Activated T-cell treated with anti-CD3 and anti-CD28 coated beads, Interleukin-2, amount 50 U/mL, for 72 hours (primary cell): ENCODE results near the gene FLVCR1. TPM values are rescaled to one million over a fixed set of nuclear protein-coding genes. Genes with fewer than 3 reads are reported as not detected.
"Not testable (repeated sequence)": the region's sequence is repeated elsewhere in the genome, so short reads cannot be mapped to it uniquely, and the experiment has no call there.

Source experiments
- ATAC-seq, 2 donors: fragments of 150-1000 bp; cut with Tn5 transposase; replicated peaks in 1 of 2; 2 replicates each; pipeline ENCODE4 v1.10.0; 2021; ENCODE audit warnings: moderate library complexity in 2 of 2, mild to moderate bottlenecking in 1 of 2
- DNase-seq, 2 donors: peaks; one replicate each; pipeline ENCODE4 v3.0.0; 2021 to 2022; ENCODE audit warnings: mixed read lengths in 1 of 2
- H3K27ac Mint-ChIP-seq: one replicate; pipeline ENCODE4 v1.8.0; 2022; ENCODE audit warnings: mild to moderate bottlenecking, moderate library complexity, mixed read lengths
- H3K27me3 Mint-ChIP-seq: one replicate; pipeline ENCODE4 v1.8.0; 2022; ENCODE audit warnings: low read depth, mixed read lengths
- H3K36me3 Mint-ChIP-seq, 2 donors: one replicate each; pipeline ENCODE4 v1.8.0; 2022; ENCODE audit warnings: mixed read lengths in 2 of 2, mild to moderate bottlenecking in 1 of 2; ENCODE audit not compliant: insufficient read depth in 2 of 2
- H3K4me1 Mint-ChIP-seq: one replicate; pipeline ENCODE4 v1.8.0; 2022; ENCODE audit warnings: low read depth, mixed read lengths
- H3K4me3 Mint-ChIP-seq, 2 donors: one replicate each; pipeline ENCODE4 v1.8.0; 2022; ENCODE audit warnings: mild to moderate bottlenecking in 2 of 2, mixed read lengths in 2 of 2, moderate library complexity in 2 of 2
- H3K9me3 Mint-ChIP-seq, 2 donors: one replicate each; pipeline ENCODE4 v1.8.0; 2022; ENCODE audit warnings: mixed read lengths in 2 of 2
- total RNA-seq, 2 donors: library from RNA; stranded (reverse); gene quantifications; one replicate each; pipeline ENCODE4 v1.2.3, GENCODE V29; 2022

FLVCR1 gene
- total RNA-seq, 2 donors from 2014 or later: 9.5 to 15.7 TPM

- no peaks in the 10 kb centered on the region for H3K36me3 Mint-ChIP-seq
- H3K9me3 Mint-ChIP-seq: no peaks in the 10 kb centered on the region
- H3K27me3 Mint-ChIP-seq: no peaks in the 10 kb centered on the region
- DNase-seq (no peak), ATAC-seq (no peak)
- H3K27ac Mint-ChIP-seq: no peak overlapping the region
- H3K4me3 Mint-ChIP-seq: no peak overlapping the region
- peaks cover 4% of the 10 kb centered on the region for H3K4me1 Mint-ChIP-seq
Measured at GRCh38 chr1:212838145-212838544, 19.9 kb upstream of the FLVCR1 start.

GRCh38 chr1:212844521-212844920, 13.6 kb upstream of the FLVCR1 start:
- not testable (repeated sequence) for H3K4me1 Mint-ChIP-seq, DNase-seq, H3K27me3 Mint-ChIP-seq, H3K9me3 Mint-ChIP-seq, H3K36me3 Mint-ChIP-seq, ATAC-seq, H3K27ac Mint-ChIP-seq, H3K4me3 Mint-ChIP-seq

- ATAC-seq (no peak), DNase-seq (no peak)
- Mint-ChIP-seq H3K36me3 (peaks cover 0 to 3% of the 10 kb centered on the region in 2 donors), H3K4me1 (no peaks in the 10 kb centered on the region), H3K27ac (no peak within 1 kb of the TSS), H3K27me3 (no peaks in the 10 kb centered on the region), H3K9me3 (peaks cover 0 to 1% of the 10 kb centered on the region in 2 donors), H3K4me3 (no peak within 1 kb of the TSS)
Measured at GRCh38 chr1:212847549-212847948, 10.5 kb upstream of the FLVCR1 start, which contains the start of gene SPATA45. Gene SPATA45, minus strand, starts transcription at chr1:212847649. Its CDS starts 11,500 bp downstream, at chr1:212836149.

- DNase-seq (no peak), ATAC-seq (no peak)
- peaks cover 0 to 1% of the 10 kb centered on the region in 2 donors for H3K9me3 Mint-ChIP-seq
- no peaks in the 10 kb centered on the region for H3K27me3 Mint-ChIP-seq
- H3K27ac Mint-ChIP-seq: no peak overlapping the region
- H3K4me1 Mint-ChIP-seq: peaks cover 19% of the 10 kb centered on the region
- peaks cover 0 to 9% of the 10 kb centered on the region in 2 donors for H3K36me3 Mint-ChIP-seq
- H3K4me3 Mint-ChIP-seq: no peak overlapping the region
Measured at GRCh38 chr1:212852105-212852688, 5.9 kb upstream of the FLVCR1 start.

- no peak for DNase-seq
- peaks cover 22% of the 10 kb centered on the region for H3K4me1 Mint-ChIP-seq
- peaks cover 0 to 1% of the 10 kb centered on the region in 2 donors for H3K9me3 Mint-ChIP-seq
- no peak overlapping the region for H3K27ac Mint-ChIP-seq
- no peaks in the 10 kb centered on the region for H3K27me3 Mint-ChIP-seq
- H3K4me3 Mint-ChIP-seq: no peak overlapping the region
- no peak for ATAC-seq
- peaks cover 0 to 9% of the 10 kb centered on the region in 2 donors for H3K36me3 Mint-ChIP-seq
Measured at GRCh38 chr1:212853658-212854057, 4.4 kb upstream of the FLVCR1 start.

- peak overlapping the region in 1 of 2 donors; percentile 62 for H3K4me3 Mint-ChIP-seq
Measured at GRCh38 chr1:212856755-212857154, 1.3 kb upstream of the FLVCR1 start.

GRCh38 chr1:212858461-212859265, 588 bp downstream of the FLVCR1 start:
- peak; percentile 25 for ATAC-seq

More at GRCh38 chr1:212856755-212857154, 1.3 kb upstream of the FLVCR1 start:
- Mint-ChIP-seq H3K27ac (no peak overlapping the region), H3K4me1 (peaks cover 30% of the 10 kb centered on the region), H3K9me3 (no peaks in the 10 kb centered on the region), H3K36me3 (peaks cover 0 to 9% of the 10 kb centered on the region in 2 donors), H3K27me3 (no peaks in the 10 kb centered on the region)
- no peak for ATAC-seq
- DNase-seq: no peak

GRCh38 chr1:212860713-212861581, 2.9 kb downstream of the FLVCR1 start:
- no peaks in the 10 kb centered on the region for H3K27me3 Mint-ChIP-seq
- no peak for DNase-seq
- no peaks in the 10 kb centered on the region for H3K9me3 Mint-ChIP-seq
- no peaks in the 10 kb centered on the region for H3K36me3 Mint-ChIP-seq
- ATAC-seq: no peak
- no peak overlapping the region for H3K4me3 Mint-ChIP-seq
- H3K27ac Mint-ChIP-seq: no peak overlapping the region
- H3K4me1 Mint-ChIP-seq: peaks cover 34% of the 10 kb centered on the region

More at GRCh38 chr1:212858461-212859265, 588 bp downstream of the FLVCR1 start:
- Mint-ChIP-seq H3K36me3 (peaks cover 0 to 6% of the 10 kb centered on the region in 2 donors), H3K27ac (peak overlapping the region; percentile 54), H3K9me3 (no peaks in the 10 kb centered on the region), H3K4me1 (peaks cover 36% of the 10 kb centered on the region), H3K4me3 (no peak overlapping the region), H3K27me3 (no peaks in the 10 kb centered on the region)
- peak; percentile 19 to 33 for DNase-seq

GRCh38 chr1:212862111-212862690, 4.1 kb downstream of the FLVCR1 start:
- ATAC-seq: no peak
- H3K27ac Mint-ChIP-seq: no peak overlapping the region
- peaks cover 21% of the 10 kb centered on the region for H3K4me1 Mint-ChIP-seq
- H3K27me3 Mint-ChIP-seq: no peaks in the 10 kb centered on the region
- H3K36me3 Mint-ChIP-seq: peaks cover 0 to 2% of the 10 kb centered on the region in 2 donors
- no peak for DNase-seq
- no peak overlapping the region for H3K4me3 Mint-ChIP-seq
- H3K9me3 Mint-ChIP-seq: no peaks in the 10 kb centered on the region

GRCh38 chr1:212863345-212863744, 5.3 kb downstream of the FLVCR1 start:
- ATAC-seq, DNase-seq, H3K27ac Mint-ChIP-seq, H3K4me3 Mint-ChIP-seq, H3K9me3 Mint-ChIP-seq, H3K27me3 Mint-ChIP-seq, H3K36me3 Mint-ChIP-seq: not testable (repeated sequence)
- H3K4me1 Mint-ChIP-seq: peaks cover 18% of the 10 kb centered on the region

GRCh38 chr1:212864201-212864600, 6.1 kb downstream of the FLVCR1 start:
- Mint-ChIP-seq H3K9me3 (no peaks in the 10 kb centered on the region), H3K27me3 (no peaks in the 10 kb centered on the region), H3K27ac (peak overlapping the region; percentile 13), H3K4me1 (peaks cover 13% of the 10 kb centered on the region), H3K36me3 (peaks cover 0 to 2% of the 10 kb centered on the region in 2 donors), H3K4me3 (no peak overlapping the region)
- ATAC-seq: no peak
- no peak for DNase-seq

- Mint-ChIP-seq H3K9me3 (no peaks in the 10 kb centered on the region), H3K4me3 (no peak overlapping the region), H3K27ac (no peak overlapping the region), H3K36me3 (peaks cover 1 to 2% of the 10 kb centered on the region in 2 donors), H3K4me1 (peaks cover 11% of the 10 kb centered on the region), H3K27me3 (no peaks in the 10 kb centered on the region)
- ATAC-seq (no peak), DNase-seq (no peak)
Measured at GRCh38 chr1:212867192-212867591, 9.1 kb downstream of the FLVCR1 start.
